GM12873 (cell line): ENCODE measurements around the gene VWC2L.

Source experiments
- CTCF ChIP-seq: IDR thresholded peaks from 2 replicates; pipeline ENCODE4 v1.5.1; 2012; ENCODE audit warnings: low read depth, mild to moderate bottlenecking, moderate library complexity, low read length, control low read depth; ENCODE audit not compliant: insufficient read depth; ENCODE audit errors: missing control alignments

VWC2L gene

GRCh38 chr2:214410918-214411554 is at the start of gene VWC2L:
VWC2L (plus strand) TSS chr2:214411054; CDS start chr2:214414194, 3,140 bp downstream.
- no peak for TF ChIP-seq CTCF

GRCh38 chr2:214361116-214361515 is 49.7 kb upstream of the VWC2L start:
- no peak for TF ChIP-seq CTCF

GRCh38 chr2:214365549-214365948 is 45.3 kb upstream of the VWC2L start:
- TF ChIP-seq CTCF = no peak

- TF ChIP-seq CTCF = no peak
Measured at GRCh38 chr2:214367171-214367570, 43.7 kb upstream of the VWC2L start.

GRCh38 chr2:214376618-214377285 is 34.1 kb upstream of the VWC2L start:
- no peak for TF ChIP-seq CTCF

- TF ChIP-seq CTCF = no peak
Measured at GRCh38 chr2:214377286-214377624, 33.6 kb upstream of the VWC2L start.

- no peak for TF ChIP-seq CTCF
Measured at GRCh38 chr2:214378455-214379103, 32.3 kb upstream of the VWC2L start.
